Measurements from ENCODE around the gene EIF3K. TPM values are rescaled to one million over a fixed set of nuclear protein-coding genes. Genes with fewer than 3 reads are reported as not detected.

EIF3K gene
- total RNA-seq, 1 experiment from 2014 or later = 414 TPM

DNA sequence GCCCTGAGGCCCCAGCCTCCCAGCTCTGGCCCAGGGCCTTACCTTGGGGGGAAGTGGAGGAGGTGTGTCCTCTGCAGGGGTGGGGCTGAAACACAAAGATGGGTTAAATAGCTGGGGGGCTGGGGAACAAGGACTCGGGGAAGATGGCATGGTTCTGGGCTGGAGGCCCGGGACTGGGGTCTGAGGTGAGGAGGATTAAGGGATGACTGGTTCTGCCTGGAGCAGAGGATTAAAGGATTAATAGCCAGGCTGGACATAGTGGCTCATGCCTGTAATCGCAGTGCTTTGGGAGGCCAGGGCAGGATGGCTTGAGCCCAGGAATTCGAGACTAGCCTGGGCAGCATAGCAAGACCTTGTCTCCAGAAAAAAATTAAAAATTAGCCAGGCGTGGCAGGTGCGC, 12.9 kb upstream of the EIF3K start:
- H3K27me3 ChIP-seq (ENCODE audit: low read length) = no peaks in the 10 kb centered on the region
- POLR2A ChIA-PET (ENCODE audit: unreplicated experiment) = no interaction called here
- no peak for ATAC-seq
- H3K27ac ChIP-seq (ENCODE audit: low read length) = no peak overlapping the region
- no peaks in the 10 kb centered on the region for H3K9me2 ChIP-seq (replicated peaks; ENCODE audit: low read length)
- H3K4me3 ChIP-seq (ENCODE audit: low read length) = no peak overlapping the region
- H3K4me1 ChIP-seq (ENCODE audit: insufficient read depth, low read length) = no peaks in the 10 kb centered on the region
- TF ChIP-seq EZH2 (IDR thresholded peaks at IDR 0.05; ENCODE audit: low read length, unreplicated experiment) = no peak
- no peak for TF ChIP-seq EZH2phosphoT487 (IDR thresholded peaks at IDR 0.05; ENCODE audit: borderline replicate concordance, low read length)
- TF ChIP-seq, protein P1, sequence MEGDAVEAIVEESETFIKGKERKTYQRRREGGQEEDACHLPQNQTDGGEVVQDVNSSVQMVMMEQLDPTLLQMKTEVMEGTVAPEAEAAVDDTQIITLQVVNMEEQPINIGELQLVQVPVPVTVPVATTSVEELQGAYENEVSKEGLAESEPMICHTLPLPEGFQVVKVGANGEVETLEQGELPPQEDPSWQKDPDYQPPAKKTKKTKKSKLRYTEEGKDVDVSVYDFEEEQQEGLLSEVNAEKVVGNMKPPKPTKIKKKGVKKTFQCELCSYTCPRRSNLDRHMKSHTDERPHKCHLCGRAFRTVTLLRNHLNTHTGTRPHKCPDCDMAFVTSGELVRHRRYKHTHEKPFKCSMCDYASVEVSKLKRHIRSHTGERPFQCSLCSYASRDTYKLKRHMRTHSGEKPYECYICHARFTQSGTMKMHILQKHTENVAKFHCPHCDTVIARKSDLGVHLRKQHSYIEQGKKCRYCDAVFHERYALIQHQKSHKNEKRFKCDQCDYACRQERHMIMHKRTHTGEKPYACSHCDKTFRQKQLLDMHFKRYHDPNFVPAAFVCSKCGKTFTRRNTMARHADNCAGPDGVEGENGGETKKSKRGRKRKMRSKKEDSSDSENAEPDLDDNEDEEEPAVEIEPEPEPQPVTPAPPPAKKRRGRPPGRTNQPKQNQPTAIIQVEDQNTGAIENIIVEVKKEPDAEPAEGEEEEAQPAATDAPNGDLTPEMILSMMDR (conservative IDR thresholded peaks at IDR 0.05; ENCODE audit: low read depth, low read length) = no peak
- H3K79me2 ChIP-seq (ENCODE audit: low read length) = no peaks in the 10 kb centered on the region
- intact Hi-C loops (cut with micrococcal nuclease) = no loop called here
- H3K9ac ChIP-seq (ENCODE audit: low read length) = no peak overlapping the region
- no peaks in the 10 kb centered on the region for H3K36me3 ChIP-seq (ENCODE audit: low read depth, low read length)
- H3K4me2 ChIP-seq (ENCODE audit: low read length) = no peak overlapping the region
- CTCF ChIA-PET = no interaction called here
- no peaks in the 10 kb centered on the region for H4K20me1 ChIP-seq (ENCODE audit: low read length)
- no peak overlapping the region for H2AFZ ChIP-seq (ENCODE audit: low read length)
- H3F3A ChIP-seq (ENCODE audit: low read length, unreplicated experiment) = no peaks in the 10 kb centered on the region
- no peaks in the 10 kb centered on the region for H3K9me3 ChIP-seq (ENCODE audit: low read length)
- BruUV-seq (replicated peaks) = no TSS peak
- DNase-seq = no peak

DNA sequence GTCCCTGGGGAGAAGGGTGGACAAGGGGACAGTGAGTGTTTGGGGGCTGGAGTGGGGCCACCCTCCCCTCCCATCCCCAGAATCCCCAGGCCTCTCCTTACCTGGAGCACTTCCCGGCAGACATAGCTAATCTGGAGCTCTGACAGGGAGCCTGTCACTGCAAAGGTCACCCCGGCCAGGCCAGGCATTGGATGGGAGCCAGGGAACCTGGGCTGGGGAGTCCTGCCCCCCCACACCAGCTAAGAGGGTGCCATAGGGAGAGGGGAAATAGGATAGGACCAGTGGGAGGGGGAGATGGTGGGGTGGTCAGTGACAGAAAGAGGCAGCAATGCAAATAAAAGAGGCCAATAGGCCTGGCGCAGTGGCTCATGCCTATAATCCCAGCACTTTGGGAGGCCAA, 4.7 kb upstream of the EIF3K start:
- BruUV-seq (replicated peaks) = no TSS peak
- peaks cover 8% of the 10 kb centered on the region for H3K4me1 ChIP-seq (ENCODE audit: insufficient read depth, low read length)
- H3F3A ChIP-seq (ENCODE audit: low read length, unreplicated experiment) = no peaks in the 10 kb centered on the region
- ChIA-PET CTCF (no interaction called here), POLR2A (ENCODE audit: unreplicated experiment) (no interaction called here)
- intact Hi-C loops (cut with micrococcal nuclease) = no loop called here
- H2AFZ ChIP-seq (ENCODE audit: low read length) = no peak overlapping the region
- H3K27ac ChIP-seq (ENCODE audit: low read length) = no peak overlapping the region
- H3K4me2 ChIP-seq (ENCODE audit: low read length) = no peak overlapping the region
- no peaks in the 10 kb centered on the region for H4K20me1 ChIP-seq (ENCODE audit: low read length)
- DNase-seq (no peak), ATAC-seq (no peak)
- H3K4me3 ChIP-seq (ENCODE audit: low read length) = no peak overlapping the region
- peaks cover 4% of the 10 kb centered on the region for H3K79me2 ChIP-seq (ENCODE audit: low read length)
- TF ChIP-seq EZH2phosphoT487 (IDR thresholded peaks at IDR 0.05; ENCODE audit: borderline replicate concordance, low read length) (no peak), EZH2 (IDR thresholded peaks at IDR 0.05; ENCODE audit: low read length, unreplicated experiment) (no peak)
- TF ChIP-seq, protein P1 (conservative IDR thresholded peaks at IDR 0.05; ENCODE audit: low read depth, low read length) = no peak
- no peak overlapping the region for H3K9ac ChIP-seq (ENCODE audit: low read length)
- H3K9me2 ChIP-seq (replicated peaks; ENCODE audit: low read length) = no peaks in the 10 kb centered on the region
- no peaks in the 10 kb centered on the region for H3K9me3 ChIP-seq (ENCODE audit: low read length)
- H3K36me3 ChIP-seq (ENCODE audit: low read depth, low read length) = no peaks in the 10 kb centered on the region
- H3K27me3 ChIP-seq (ENCODE audit: low read length) = no peaks in the 10 kb centered on the region

DNA sequence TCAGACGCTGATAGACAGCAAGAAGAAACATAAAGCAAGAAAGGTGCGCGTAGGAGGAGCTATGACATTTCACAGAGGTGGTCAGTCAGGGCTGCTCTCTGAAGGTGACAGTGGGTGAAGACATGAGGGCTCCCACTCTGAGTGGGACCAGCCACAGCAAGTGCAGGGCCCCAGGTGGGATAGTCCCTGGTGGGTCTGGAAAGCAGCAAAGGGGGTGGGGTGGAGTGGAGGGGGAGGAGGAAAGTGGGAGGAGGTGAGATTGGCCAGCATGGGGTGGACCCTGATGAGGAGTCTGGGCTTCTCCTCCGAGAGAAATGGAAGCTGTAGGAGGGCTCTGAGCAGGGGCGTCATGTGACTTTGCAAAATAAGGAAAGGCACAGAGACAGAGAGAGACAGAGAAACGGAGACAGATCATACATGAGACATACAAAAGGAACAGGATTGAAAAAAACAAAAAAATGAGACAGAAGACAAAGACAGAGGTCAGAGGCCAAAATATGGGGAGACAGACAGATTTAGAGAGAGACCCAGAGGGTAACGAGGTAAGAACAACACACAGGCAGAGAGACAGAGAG, 3.9 kb upstream of the EIF3K start:
- Histone ChIP-seq H3K4me2 (ENCODE audit: low read length) (no peak overlapping the region), H3K9ac (ENCODE audit: low read length) (no peak overlapping the region), H3F3A (ENCODE audit: low read length, unreplicated experiment) (no peaks in the 10 kb centered on the region), H3K9me3 (ENCODE audit: low read length) (no peaks in the 10 kb centered on the region), H3K9me2 (replicated peaks; ENCODE audit: low read length) (no peaks in the 10 kb centered on the region), H3K79me2 (ENCODE audit: low read length) (peaks cover 12% of the 10 kb centered on the region), H3K4me3 (ENCODE audit: low read length) (no peak overlapping the region), H3K36me3 (ENCODE audit: low read depth, low read length) (no peaks in the 10 kb centered on the region), H3K4me1 (ENCODE audit: insufficient read depth, low read length) (peaks cover 11% of the 10 kb centered on the region), H4K20me1 (ENCODE audit: low read length) (no peaks in the 10 kb centered on the region), H3K27ac (ENCODE audit: low read length) (no peak overlapping the region), H2AFZ (ENCODE audit: low read length) (no peak overlapping the region), H3K27me3 (ENCODE audit: low read length) (no peaks in the 10 kb centered on the region)
- TF ChIP-seq EZH2phosphoT487 (IDR thresholded peaks at IDR 0.05; ENCODE audit: borderline replicate concordance, low read length) = no peak
- TF ChIP-seq, protein P1 (conservative IDR thresholded peaks at IDR 0.05; ENCODE audit: low read depth, low read length) = no peak
- ATAC-seq = no peak
- CTCF ChIA-PET = no interaction called here
- intact Hi-C loops (cut with micrococcal nuclease) = no loop called here
- POLR2A ChIA-PET (ENCODE audit: unreplicated experiment) = no interaction called here
- no TSS peak for BruUV-seq (replicated peaks)
- no peak for DNase-seq

All from PC-3 (cell line).